Measurements from ENCODE around the gene PHACTR2. TPM values are rescaled to one million over a fixed set of nuclear protein-coding genes. Genes with fewer than 3 reads are reported as not detected.
A peak's percentile ranks its signal among the peaks of the same experiment; 100 is the strongest.
"Not testable (repeated sequence)": the region's sequence is repeated elsewhere in the genome, so short reads cannot be mapped to it uniquely, and the experiment has no call there.

PHACTR2 gene
- total RNA-seq, 3 donors from 2014 or later = 25.7 to 33.4 (median 26.2) TPM

- DNase-seq (no peak), ATAC-seq (no peak)
- H3K36me3 Mint-ChIP-seq (ENCODE audit: insufficient read depth) = peaks cover 20% of the 10 kb centered on the region
- H3K4me1 Mint-ChIP-seq (ENCODE audit: low read depth) = no peaks in the 10 kb centered on the region
- no peak overlapping the region for H3K4me3 Mint-ChIP-seq
- H3K27me3 Mint-ChIP-seq (ENCODE audit: low read depth) = no peaks in the 10 kb centered on the region
- H3K9me3 Mint-ChIP-seq = peaks cover 42% of the 10 kb centered on the region
Observed at GRCh38 chr6:143657809-143658208, 20.0 kb upstream of the PHACTR2 start.

GRCh38 chr6:143660170-143660569, 17.6 kb upstream of the PHACTR2 start:
- Mint-ChIP-seq H3K9me3 (peaks cover 57% of the 10 kb centered on the region), H3K36me3 (ENCODE audit: insufficient read depth) (peaks cover 31% of the 10 kb centered on the region)
- DNase-seq; H3K27me3 Mint-ChIP-seq (ENCODE audit: low read depth); ATAC-seq; H3K4me3 Mint-ChIP-seq; H3K4me1 Mint-ChIP-seq (ENCODE audit: low read depth): not testable (repeated sequence)

GRCh38 chr6:143664171-143664570, 13.6 kb upstream of the PHACTR2 start:
- H3K27me3 Mint-ChIP-seq (ENCODE audit: low read depth) = no peaks in the 10 kb centered on the region
- ATAC-seq (no peak), DNase-seq (no peak)
- no peak overlapping the region for H3K4me3 Mint-ChIP-seq
- peaks cover 52% of the 10 kb centered on the region for H3K36me3 Mint-ChIP-seq (ENCODE audit: insufficient read depth)
- peaks cover 4% of the 10 kb centered on the region for H3K4me1 Mint-ChIP-seq (ENCODE audit: low read depth)
- H3K9me3 Mint-ChIP-seq = peaks cover 66% of the 10 kb centered on the region

- not testable (repeated sequence) for H3K4me3 Mint-ChIP-seq; H3K4me1 Mint-ChIP-seq (ENCODE audit: low read depth); DNase-seq; H3K27me3 Mint-ChIP-seq (ENCODE audit: low read depth); ATAC-seq
- peaks cover 52% of the 10 kb centered on the region for H3K36me3 Mint-ChIP-seq (ENCODE audit: insufficient read depth)
- peaks cover 59% of the 10 kb centered on the region for H3K9me3 Mint-ChIP-seq
Observed at GRCh38 chr6:143666007-143666406, 11.8 kb upstream of the PHACTR2 start.

GRCh38 chr6:143669483-143669882, 8.3 kb upstream of the PHACTR2 start:
- not testable (repeated sequence) for H3K27me3 Mint-ChIP-seq (ENCODE audit: low read depth); H3K4me1 Mint-ChIP-seq (ENCODE audit: low read depth); ATAC-seq; H3K4me3 Mint-ChIP-seq; DNase-seq
- Mint-ChIP-seq H3K9me3 (peaks cover 41% of the 10 kb centered on the region), H3K36me3 (ENCODE audit: insufficient read depth) (peaks cover 40% of the 10 kb centered on the region)

- H3K27me3 Mint-ChIP-seq (ENCODE audit: low read depth) = no peaks in the 10 kb centered on the region
- DNase-seq = no peak
- no peak overlapping the region for H3K4me3 Mint-ChIP-seq
- H3K9me3 Mint-ChIP-seq = peaks cover 11% of the 10 kb centered on the region
- ATAC-seq = no peak
- H3K36me3 Mint-ChIP-seq (ENCODE audit: insufficient read depth) = peaks cover 11% of the 10 kb centered on the region
- H3K4me1 Mint-ChIP-seq (ENCODE audit: low read depth) = peaks cover 12% of the 10 kb centered on the region
Observed at GRCh38 chr6:143673669-143674068, 4.1 kb upstream of the PHACTR2 start.

GRCh38 chr6:143674483-143675381, 3.0 kb upstream of the PHACTR2 start:
- H3K4me3 Mint-ChIP-seq = no peak overlapping the region
- peaks cover 19% of the 10 kb centered on the region for H3K4me1 Mint-ChIP-seq (ENCODE audit: low read depth)
- peaks cover 8% of the 10 kb centered on the region for H3K36me3 Mint-ChIP-seq (ENCODE audit: insufficient read depth)
- no peaks in the 10 kb centered on the region for H3K27me3 Mint-ChIP-seq (ENCODE audit: low read depth)
- DNase-seq (no peak), ATAC-seq (no peak)
- H3K9me3 Mint-ChIP-seq = peaks cover 5% of the 10 kb centered on the region

GRCh38 chr6:143675382-143675900, 2.3 kb upstream of the PHACTR2 start:
- Mint-ChIP-seq H3K9me3 (peaks cover 2% of the 10 kb centered on the region), H3K36me3 (ENCODE audit: insufficient read depth) (peaks cover 7% of the 10 kb centered on the region), H3K4me3 (no peak overlapping the region), H3K4me1 (ENCODE audit: low read depth) (peaks cover 21% of the 10 kb centered on the region), H3K27me3 (ENCODE audit: low read depth) (no peaks in the 10 kb centered on the region)
- DNase-seq (no peak), ATAC-seq (no peak)

- H3K4me1 Mint-ChIP-seq (ENCODE audit: low read depth) = peaks cover 24% of the 10 kb centered on the region
Observed at GRCh38 chr6:143675946-143676345, 1.8 kb upstream of the PHACTR2 start.

GRCh38 chr6:143676437-143677045, 1.2 kb upstream of the PHACTR2 start:
- no peaks in the 10 kb centered on the region for H3K27me3 Mint-ChIP-seq (ENCODE audit: low read depth)
- peaks cover 26% of the 10 kb centered on the region for H3K4me1 Mint-ChIP-seq (ENCODE audit: low read depth)
- H3K4me3 Mint-ChIP-seq = no peak overlapping the region
- ATAC-seq (no peak), DNase-seq (no peak)
- H3K36me3 Mint-ChIP-seq (ENCODE audit: insufficient read depth) = peaks cover 2% of the 10 kb centered on the region
- peaks cover 3% of the 10 kb centered on the region for H3K9me3 Mint-ChIP-seq

More at GRCh38 chr6:143675946-143676345, 1.8 kb upstream of the PHACTR2 start:
- no peak for ATAC-seq
- Mint-ChIP-seq H3K36me3 (ENCODE audit: insufficient read depth) (peaks cover 4% of the 10 kb centered on the region), H3K4me3 (no peak overlapping the region), H3K9me3 (no peaks in the 10 kb centered on the region), H3K27me3 (ENCODE audit: low read depth) (no peaks in the 10 kb centered on the region)
- no peak for DNase-seq

GRCh38 chr6:143677577-143677890, 231 bp upstream of the PHACTR2 start:
- peaks cover 2% of the 10 kb centered on the region for H3K36me3 Mint-ChIP-seq (ENCODE audit: insufficient read depth)
- H3K4me3 Mint-ChIP-seq = peak overlapping the region; percentile 35
- peaks cover 26% of the 10 kb centered on the region for H3K4me1 Mint-ChIP-seq (ENCODE audit: low read depth)
- DNase-seq (no peak), ATAC-seq (no peak)
- peaks cover 13% of the 10 kb centered on the region for H3K9me3 Mint-ChIP-seq
- no peaks in the 10 kb centered on the region for H3K27me3 Mint-ChIP-seq (ENCODE audit: low read depth)

GRCh38 chr6:143679041-143679440, 1.3 kb downstream of the PHACTR2 start:
- Mint-ChIP-seq H3K36me3 (ENCODE audit: insufficient read depth) (peaks cover 2% of the 10 kb centered on the region), H3K27me3 (ENCODE audit: low read depth) (no peaks in the 10 kb centered on the region), H3K4me3 (peak overlapping the region; percentile 82), H3K4me1 (ENCODE audit: low read depth) (peaks cover 27% of the 10 kb centered on the region), H3K9me3 (peaks cover 19% of the 10 kb centered on the region)
- ATAC-seq (no peak), DNase-seq (no peak)

- ATAC-seq = no peak
- H3K4me3 Mint-ChIP-seq = no peak overlapping the region
- H3K4me1 Mint-ChIP-seq (ENCODE audit: low read depth) = peaks cover 29% of the 10 kb centered on the region
- H3K36me3 Mint-ChIP-seq (ENCODE audit: insufficient read depth) = peaks cover 2% of the 10 kb centered on the region
- peaks cover 19% of the 10 kb centered on the region for H3K9me3 Mint-ChIP-seq
- no peaks in the 10 kb centered on the region for H3K27me3 Mint-ChIP-seq (ENCODE audit: low read depth)
- DNase-seq = no peak
Observed at GRCh38 chr6:143680141-143680540, 2.4 kb downstream of the PHACTR2 start.

GRCh38 chr6:143682805-143683204, 5.0 kb downstream of the PHACTR2 start:
- DNase-seq (no peak), ATAC-seq (no peak)
- H3K4me3 Mint-ChIP-seq = no peak overlapping the region
- H3K27me3 Mint-ChIP-seq (ENCODE audit: low read depth) = no peaks in the 10 kb centered on the region
- H3K9me3 Mint-ChIP-seq = peaks cover 19% of the 10 kb centered on the region
- H3K4me1 Mint-ChIP-seq (ENCODE audit: low read depth) = peaks cover 34% of the 10 kb centered on the region
- peaks cover 4% of the 10 kb centered on the region for H3K36me3 Mint-ChIP-seq (ENCODE audit: insufficient read depth)

- no peak overlapping the region for H3K4me3 Mint-ChIP-seq
- ATAC-seq = no peak
- DNase-seq = no peak
- H3K36me3 Mint-ChIP-seq (ENCODE audit: insufficient read depth) = peaks cover 12% of the 10 kb centered on the region
- peaks cover 19% of the 10 kb centered on the region for H3K9me3 Mint-ChIP-seq
- H3K27me3 Mint-ChIP-seq (ENCODE audit: low read depth) = no peaks in the 10 kb centered on the region
- H3K4me1 Mint-ChIP-seq (ENCODE audit: low read depth) = peaks cover 37% of the 10 kb centered on the region
Observed at GRCh38 chr6:143684486-143684885, 6.7 kb downstream of the PHACTR2 start.
